K562 (cell line): Measurements from ENCODE around the gene TSSK2. TPM values are rescaled to one million over a fixed set of nuclear protein-coding genes. Genes with fewer than 3 reads are reported as not detected.

Source experiments
- ATAC-seq: fragments of 200-7000 bp; cut with Tn5 transposase; 3 replicates; pipeline ENCODE4 v1.9.1; 2020; ENCODE audit warnings: moderate library complexity
- BruUV-seq: library from RNA; stranded (reverse); fragments of 400-500 nt; replicated peaks from 2 replicates; lab custom pipeline; 2021; lab: Mats Ljungman, UMichigan
- CTCF ChIA-PET: fragments of 300-600 bp; formaldehyde crosslinking; extraction: SDS; loops from one replicate; lab custom pipeline; 2021; ENCODE audit warnings: low intra/inter-chr PET ratio; lab: Yijun Ruan, JAX
- POLR2A ChIA-PET: fragments of 300-600, 350-650 bp; sonication (Branson Sonifier 250); formaldehyde crosslinking; extraction: SDS; loops from one replicate; lab custom pipeline; 2021; ENCODE audit warnings: antibody characterized with exemption, inconsistent platforms; lab: Yijun Ruan, JAX
- DNase-seq, 4 experiments: peaks; one replicate each; pipeline versions ENCODE4 v3.0.0 to v3.0.0-alpha.2; 2011 to 2018; ENCODE audit warnings: low spot score in 3 of 4, mixed read lengths in 3 of 4; ENCODE audit errors: extremely low read depth in 1 of 4
- FAIRE-seq: peaks from 2 replicates; lab custom pipeline; 2011; peaks lifted over from hg19 to GRCh38; lab: Jason Lieb, UNC
- H2AFZ ChIP-seq: 2 replicates; pipeline ENCODE4 v1.6.0; 2011; ENCODE audit warnings: low read depth, low read length, control low read depth, inconsistent platforms
- H3K27ac ChIP-seq: fragments of 200-600 bp; 3 replicates; pipeline ENCODE4 v1.8.0; 2011; ENCODE audit warnings: low read depth, mild to moderate bottlenecking, control low read depth, inconsistent platforms, low read length, moderate library complexity, mixed read lengths; ENCODE audit errors: extremely low read depth
- H3K27me3 ChIP-seq, 2 experiments: fragments of 300-600 bp in 1 of 2; 2 replicates in 1 of 2; 3 replicates in 1 of 2; pipeline versions ENCODE4 v1.6.0 to v1.8.0; 2011; ENCODE audit warnings: inconsistent platforms in 2 of 2, low read length in 2 of 2, mild to moderate bottlenecking in 1 of 2, mixed read lengths in 1 of 2, moderate library complexity in 1 of 2; ENCODE audit not compliant: control insufficient read depth in 2 of 2, insufficient read depth in 2 of 2
- H3K36me3 ChIP-seq: fragments of 300-600 bp; 3 replicates; pipeline ENCODE4 v1.8.0; 2011; ENCODE audit warnings: mild to moderate bottlenecking, low read length, inconsistent platforms; ENCODE audit not compliant: control insufficient read depth, insufficient read depth
- H3K4me1 ChIP-seq, 2 experiments: fragments of 200-600 bp in 1 of 2; replicated peaks in 1 of 2; 2 replicates in 1 of 2; 3 replicates in 1 of 2; pipeline versions ENCODE4 v1.5.1 to v1.8.0; 2011; ENCODE audit warnings: inconsistent platforms in 2 of 2, low read length in 2 of 2, mild to moderate bottlenecking in 1 of 2, mixed read lengths in 1 of 2, moderate library complexity in 1 of 2; ENCODE audit not compliant: control insufficient read depth in 2 of 2, insufficient read depth in 2 of 2
- H3K4me2 ChIP-seq: 2 replicates; pipeline ENCODE4 v1.6.1; 2011; ENCODE audit warnings: low read length, control low read depth, inconsistent platforms, mixed read lengths; ENCODE audit not compliant: insufficient read depth
- H3K4me3 ChIP-seq: fragments of 200-600 bp; sonication (generic), shearing (Covaris generic); 2 replicates; pipeline ENCODE4 v1.5.1; 2016; ENCODE audit warnings: control low read depth, inconsistent platforms
- H3K79me2 ChIP-seq: fragments of 200-600 bp; 3 replicates; pipeline ENCODE4 v1.8.0; 2011; ENCODE audit warnings: low read length, inconsistent platforms; ENCODE audit not compliant: control insufficient read depth, insufficient read depth
- H3K9ac ChIP-seq, 2 experiments: 2 replicates each; pipeline versions ENCODE4 v1.6.0 to v1.6.1; 2011; ENCODE audit warnings: low read depth in 2 of 2, low read length in 2 of 2, control low read depth in 1 of 2, inconsistent platforms in 1 of 2, mild to moderate bottlenecking in 1 of 2, mixed read lengths in 1 of 2; ENCODE audit not compliant: insufficient read depth in 1 of 2
- H3K9me1 ChIP-seq: one replicate; pipeline ENCODE4 v1.6.0; 2011; ENCODE audit warnings: inconsistent platforms, mild to moderate bottlenecking, low read length, moderate library complexity; ENCODE audit not compliant: control insufficient read depth, insufficient read depth
- H3K9me3 ChIP-seq: replicated peaks from 2 replicates; pipeline ENCODE4 v1.5.1; 2011; ENCODE audit warnings: low read depth, low read length, inconsistent platforms; ENCODE audit not compliant: control insufficient read depth, insufficient read depth
- H4K20me1 ChIP-seq: replicated peaks from 2 replicates; pipeline ENCODE4 v1.6.1; 2011; ENCODE audit warnings: low read length, inconsistent platforms, mixed read lengths; ENCODE audit not compliant: control insufficient read depth, insufficient read depth
- BRD9 ChIP-seq: fragments of 450-650 bp; IDR thresholded peaks from 2 replicates; pipeline ENCODE4 v1.6.1; 2018; ENCODE audit warnings: low read depth; ENCODE audit not compliant: partially characterized antibody
- CEBPB ChIP-seq: fragments of 450-650 bp; IDR thresholded peaks from 2 replicates; pipeline ENCODE4 v1.6.1; 2016; ENCODE audit warnings: missing genetic modification characterization, missing compliant biosample characterization
- DACH1 ChIP-seq: fragments of 450-650 bp; IDR thresholded peaks from 2 replicates; pipeline ENCODE4 v1.6.1; 2018; ENCODE audit not compliant: partially characterized antibody
- HDAC3 ChIP-seq: fragments of 450-650 bp; IDR thresholded peaks from 2 replicates; pipeline ENCODE4 v1.6.1; 2018; ENCODE audit warnings: borderline replicate concordance, mild to moderate bottlenecking, moderate library complexity; ENCODE audit not compliant: partially characterized antibody
- HDAC6 ChIP-seq: IDR thresholded peaks from 2 replicates; pipeline ENCODE4 v1.6.1; 2012; ENCODE audit warnings: low read depth, mild to moderate bottlenecking, control low read depth, inconsistent platforms, low read length, moderate library complexity
- MCM3 ChIP-seq: fragments of 450-650 bp; IDR thresholded peaks from 2 replicates; pipeline ENCODE4 v1.6.1; 2016
- MEIS2 ChIP-seq: fragments of 450-650 bp; IDR thresholded peaks from 2 replicates; pipeline ENCODE4 v1.6.1; 2014; ENCODE audit warnings: mild to moderate bottlenecking; ENCODE audit not compliant: partially characterized antibody
- NR2C1 ChIP-seq, 2 experiments: fragments of 450-650 bp; IDR thresholded peaks; 2 replicates each; pipeline ENCODE4 v1.6.1; 2017; ENCODE audit warnings: mild to moderate bottlenecking in 2 of 2, antibody characterized with exemption in 1 of 2, inconsistent platforms in 1 of 2, missing compliant biosample characterization in 1 of 2, missing genetic modification characterization in 1 of 2
- PHF8 ChIP-seq: fragments of 200-600 bp; sonication (generic); IDR thresholded peaks from 2 replicates; pipeline ENCODE4 v1.6.1; 2012; ENCODE audit warnings: mixed run types, mild to moderate bottlenecking, inconsistent platforms, low read length, moderate library complexity, borderline replicate concordance
- SPI1 ChIP-seq: IDR thresholded peaks from 2 replicates; pipeline ENCODE4 v1.6.1; 2011; ENCODE audit warnings: low read depth, low read length, control low read depth, borderline replicate concordance
- ZKSCAN3 ChIP-seq: fragments of 250-450 bp; sonication (Bioruptor Pico); IDR thresholded peaks from 2 replicates; pipeline ENCODE4 v1.4.0; 2020
- WGBS: fragments of 100-300 bp; shearing (Covaris generic); methylation state at CpG from one replicate; pipeline ENCODE4 v1.1.6; 2016; ENCODE audit warnings: low coverage, mixed read lengths; ENCODE audit not compliant: insufficient coverage; ENCODE audit errors: missing lambda C conversion rate; 5-methylcytosine and 5-hydroxymethylcytosine counted together
- in situ Hi-C: fragments of 300-500 bp; cut with MboI; formaldehyde crosslinking; loops from 4 replicates; pipeline ENCODE4 v1.15.0; 2018; ENCODE audit warnings: inconsistent platforms, mixed read lengths
- intact Hi-C: fragments of 100-400 bp; cut with micrococcal nuclease; formaldehyde crosslinking; loops from 2 replicates; pipeline ENCODE4 v1.14.2; 2022
- polyA plus RNA-seq, 8 experiments: library from polyadenylated mRNA; depleted of rRNA in 4 of 8; stranded (reverse) in 5 of 8; unstranded in 3 of 8; fragments of >200 nt; fragmentation: Nextera tagmentation in 2 of 8; fragmentation: Illumina TruSeq in 1 of 8; extraction: Ambion mirVana in 2 of 8; extraction: Trizol in 1 of 8; gene quantifications; 2 replicates each; pipeline versions ENCODE4 v1.2.1 to v1.2.3, GENCODE V29; 2011 to 2014; ENCODE audit warnings: inconsistent platforms in 1 of 8, missing spikeins in 1 of 8
- total RNA-seq, 7 experiments: library from RNA; depleted of rRNA in 6 of 7; stranded (reverse); fragments of >200 nt in 6 of 7; fragmentation: Illumina TruSeq in 2 of 7; extraction: Trizol in 2 of 7; gene quantifications; 2 replicates each; pipeline versions ENCODE4 v1.2.1 to v1.2.3, GENCODE V29; 2011 to 2021; ENCODE audit warnings: low replicate concordance in 1 of 7
- TF ChIP-seq, protein P1 (sequence below): fragments of 450-650 bp; IDR thresholded peaks from 2 replicates; pipeline ENCODE4 v1.6.1; 2016
- TF ChIP-seq, protein P2 (sequence below): sonication (generic); formaldehyde crosslinking; IDR thresholded peaks from 2 replicates; pipeline ENCODE4 v1.8.1; 2023; ENCODE audit warnings: mild to moderate bottlenecking, missing genetic modification reagents
- TF ChIP-seq, protein P3 (sequence below), 2 experiments: IDR thresholded peaks in 1 of 2; conservative IDR thresholded peaks in 1 of 2; 2 replicates each; pipeline ENCODE4 v1.6.1; 2016; ENCODE audit warnings: low read depth in 2 of 2, mild to moderate bottlenecking in 1 of 2, missing compliant biosample characterization in 1 of 2, missing genetic modification characterization in 1 of 2, moderate library complexity in 1 of 2

Gene TSSK2
- total and polyA plus RNA-seq, 9 of the 15 experiments (the other 6 are each of a cell fraction or from before 2014, with no cell fraction given), result 0.04 TPM; not detected in 8

DNA sequence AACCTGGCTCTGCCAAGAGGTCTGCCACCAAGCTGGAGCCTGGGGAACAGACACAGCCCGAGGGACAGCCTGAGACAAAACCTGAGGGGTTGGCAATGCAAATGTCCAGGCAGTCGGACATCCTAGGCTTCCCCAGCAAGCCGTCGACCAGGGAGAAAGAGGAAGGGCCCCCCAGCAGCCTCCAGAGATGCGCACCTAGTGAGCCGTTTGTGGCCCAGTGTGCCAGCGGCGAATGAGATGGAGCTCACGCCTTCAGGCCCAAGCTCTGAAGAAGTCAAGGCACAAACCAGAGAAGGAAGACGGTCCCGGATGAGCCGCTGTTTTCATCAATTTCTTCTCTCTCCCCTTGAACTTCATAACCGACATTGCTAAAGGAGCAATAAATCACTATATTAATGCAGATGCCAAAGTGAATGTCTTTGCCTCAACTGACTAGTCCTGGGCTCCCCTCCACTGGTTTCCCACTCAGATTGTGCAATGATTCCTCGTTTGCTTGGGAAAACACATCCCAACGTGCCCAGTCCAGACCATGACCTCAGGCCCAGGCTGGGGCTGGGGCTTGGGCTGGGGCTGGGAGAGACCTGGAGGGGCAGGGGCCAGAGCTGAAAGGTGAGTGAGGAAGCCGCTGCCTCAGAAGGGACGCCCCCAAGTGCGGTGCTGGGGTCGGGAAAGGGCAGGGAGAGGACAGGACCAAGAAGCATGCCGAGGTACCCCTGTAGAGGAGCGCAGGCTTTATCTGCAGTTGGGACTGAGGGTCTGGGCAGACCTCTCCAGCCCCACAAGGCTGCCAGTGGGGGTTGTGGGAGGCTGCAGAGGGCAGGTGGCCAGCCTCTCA lies 5.4 kb upstream of the TSSK2 start:
- Histone ChIP-seq H3K9ac (peak overlapping the region in 1 of 2 experiments; percentile 8; a peak in 2 of 4 replicates), H3K4me3 (no peak overlapping the region), H3K27me3 (peaks cover 18 to 30% of the 10 kb centered on the region in 2 experiments; a peak in 4 of 5 replicates), H3K4me1 (peaks cover 15 to 43% of the 10 kb centered on the region in 2 experiments), H3K4me2 (no peak overlapping the region), H3K79me2 (peaks cover 15% of the 10 kb centered on the region), H4K20me1 (peaks cover 21% of the 10 kb centered on the region), H3K36me3 (0 out of 3 replicates have a peak, but pooled peaks cover 1% of the 10 kb centered on the region), H3K27ac (no peak overlapping the region), H3K9me3 (no peaks in the 10 kb centered on the region), H3K9me1 (peaks cover 3% of the 10 kb centered on the region), H2AFZ (no peak overlapping the region)
- POLR2A ChIA-PET, result interaction anchor here (0.5 to 5.0 kb wide), 16 partner anchors 9 to 1166 kb away, joined by 3 to 44 read pairs (median 3); partner anchors contain the start of gene ESS2
- no TSS peak for BruUV-seq
- in situ Hi-C loops (no loop called here), intact Hi-C loops (loop anchor here (10.0 kb wide), 1 partner anchor 499 kb away; no protein-coding TSS in a partner anchor)
- 30% methylated on average over 21 of the region's 21 CpGs for WGBS
- DNase-seq, result no peak
- CTCF ChIA-PET, result no interaction called here
- FAIRE-seq, result no peak
- no peak for ATAC-seq
- TF ChIP-seq HDAC3, result no peak
- TF ChIP-seq PHF8, result peak; percentile 9; the same call in 1 of the 2 replicates
- TF ChIP-seq CEBPB (tag), result peak; percentile 88
- no peak for TF ChIP-seq ZKSCAN3 (CRISPR knock-in tag)
- TF ChIP-seq MCM3, result peak; percentile 49; the same call in 1 of the 2 replicates
- 0 out of 2 replicates have a peak, but pooled peaks have one; percentile 24 for TF ChIP-seq HDAC6
- TF ChIP-seq NR2C1 (IDR thresholded peaks at IDR 0.05), result no peak
- no peak for TF ChIP-seq NR2C1 (tag; IDR thresholded peaks at IDR 0.05)
- TF ChIP-seq MEIS2, result peak; percentile 77
- TF ChIP-seq, protein P1, sequence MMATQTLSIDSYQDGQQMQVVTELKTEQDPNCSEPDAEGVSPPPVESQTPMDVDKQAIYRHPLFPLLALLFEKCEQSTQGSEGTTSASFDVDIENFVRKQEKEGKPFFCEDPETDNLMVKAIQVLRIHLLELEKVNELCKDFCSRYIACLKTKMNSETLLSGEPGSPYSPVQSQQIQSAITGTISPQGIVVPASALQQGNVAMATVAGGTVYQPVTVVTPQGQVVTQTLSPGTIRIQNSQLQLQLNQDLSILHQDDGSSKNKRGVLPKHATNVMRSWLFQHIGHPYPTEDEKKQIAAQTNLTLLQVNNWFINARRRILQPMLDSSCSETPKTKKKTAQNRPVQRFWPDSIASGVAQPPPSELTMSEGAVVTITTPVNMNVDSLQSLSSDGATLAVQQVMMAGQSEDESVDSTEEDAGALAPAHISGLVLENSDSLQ, result peak; percentile 63; the same call in 1 of the 2 replicates
- TF ChIP-seq SPI1, result 0 out of 2 replicates have a peak, but pooled peaks have one; percentile 38
- TF ChIP-seq, protein P2, sequence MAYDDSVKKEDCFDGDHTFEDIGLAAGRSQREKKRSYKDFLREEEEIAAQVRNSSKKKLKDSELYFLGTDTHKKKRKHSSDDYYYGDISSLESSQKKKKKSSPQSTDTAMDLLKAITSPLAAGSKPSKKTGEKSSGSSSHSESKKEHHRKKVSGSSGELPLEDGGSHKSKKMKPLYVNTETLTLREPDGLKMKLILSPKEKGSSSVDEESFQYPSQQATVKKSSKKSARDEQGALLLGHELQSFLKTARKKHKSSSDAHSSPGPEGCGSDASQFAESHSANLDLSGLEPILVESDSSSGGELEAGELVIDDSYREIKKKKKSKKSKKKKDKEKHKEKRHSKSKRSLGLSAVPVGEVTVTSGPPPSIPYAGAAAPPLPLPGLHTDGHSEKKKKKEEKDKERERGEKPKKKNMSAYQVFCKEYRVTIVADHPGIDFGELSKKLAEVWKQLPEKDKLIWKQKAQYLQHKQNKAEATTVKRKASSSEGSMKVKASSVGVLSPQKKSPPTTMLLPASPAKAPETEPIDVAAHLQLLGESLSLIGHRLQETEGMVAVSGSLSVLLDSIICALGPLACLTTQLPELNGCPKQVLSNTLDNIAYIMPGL (CRISPR knock-in tag), result no peak
- TF ChIP-seq BRD9, result no peak
- TF ChIP-seq, protein P3, sequence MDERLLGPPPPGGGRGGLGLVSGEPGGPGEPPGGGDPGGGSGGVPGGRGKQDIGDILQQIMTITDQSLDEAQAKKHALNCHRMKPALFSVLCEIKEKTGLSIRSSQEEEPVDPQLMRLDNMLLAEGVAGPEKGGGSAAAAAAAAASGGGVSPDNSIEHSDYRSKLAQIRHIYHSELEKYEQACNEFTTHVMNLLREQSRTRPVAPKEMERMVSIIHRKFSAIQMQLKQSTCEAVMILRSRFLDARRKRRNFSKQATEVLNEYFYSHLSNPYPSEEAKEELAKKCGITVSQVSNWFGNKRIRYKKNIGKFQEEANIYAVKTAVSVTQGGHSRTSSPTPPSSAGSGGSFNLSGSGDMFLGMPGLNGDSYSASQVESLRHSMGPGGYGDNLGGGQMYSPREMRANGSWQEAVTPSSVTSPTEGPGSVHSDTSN (CRISPR knock-in tag; IDR thresholded peaks at IDR 0.05; ENCODE audit: low read depth), result no peak
- TF ChIP-seq, protein P3 (tag; conservative IDR thresholded peaks at IDR 0.05; ENCODE audit: low read depth), result peak; percentile 61
- TF ChIP-seq DACH1, result no peak
